ENCODE data around the gene ACOD1.

DNA sequence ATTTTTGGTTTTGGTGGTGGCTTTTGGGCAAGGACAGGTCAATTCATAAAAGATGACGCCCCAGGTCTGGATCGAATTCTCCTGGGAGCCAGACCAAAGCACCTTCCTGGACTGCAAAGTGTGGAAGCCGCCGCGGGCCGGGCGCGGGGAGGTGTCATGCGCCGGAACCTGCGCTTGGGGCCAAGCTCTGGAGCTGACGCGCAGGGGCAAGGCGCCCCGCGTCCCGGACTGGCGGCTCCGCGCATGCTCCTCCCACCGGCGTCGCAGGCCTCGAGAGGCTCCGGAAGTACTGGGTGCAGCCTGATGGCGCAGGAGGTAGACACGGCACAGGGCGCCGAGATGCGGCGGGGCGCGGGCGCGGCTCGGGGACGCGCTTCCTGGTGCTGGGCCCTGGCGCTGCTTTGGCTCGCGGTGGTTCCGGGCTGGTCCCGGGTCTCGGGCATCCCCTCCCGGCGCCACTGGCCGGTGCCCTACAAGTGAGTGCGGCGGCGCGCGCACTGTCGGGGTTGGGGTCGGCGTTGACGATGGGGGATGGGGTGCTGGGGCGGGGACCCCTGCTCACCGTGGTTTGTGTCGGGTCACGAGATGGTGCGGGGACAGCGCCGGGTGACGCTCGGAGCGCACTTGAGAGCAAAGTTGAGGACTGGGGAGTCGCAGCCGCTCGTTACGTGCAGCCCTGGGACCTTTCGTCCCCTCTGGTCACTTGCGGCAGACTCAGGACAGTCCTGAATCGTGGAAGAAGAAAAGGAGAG, 43.7 kb downstream of the ACOD1 start, which contains the start of gene CLN5:
- TF ChIP-seq, protein P1, sequence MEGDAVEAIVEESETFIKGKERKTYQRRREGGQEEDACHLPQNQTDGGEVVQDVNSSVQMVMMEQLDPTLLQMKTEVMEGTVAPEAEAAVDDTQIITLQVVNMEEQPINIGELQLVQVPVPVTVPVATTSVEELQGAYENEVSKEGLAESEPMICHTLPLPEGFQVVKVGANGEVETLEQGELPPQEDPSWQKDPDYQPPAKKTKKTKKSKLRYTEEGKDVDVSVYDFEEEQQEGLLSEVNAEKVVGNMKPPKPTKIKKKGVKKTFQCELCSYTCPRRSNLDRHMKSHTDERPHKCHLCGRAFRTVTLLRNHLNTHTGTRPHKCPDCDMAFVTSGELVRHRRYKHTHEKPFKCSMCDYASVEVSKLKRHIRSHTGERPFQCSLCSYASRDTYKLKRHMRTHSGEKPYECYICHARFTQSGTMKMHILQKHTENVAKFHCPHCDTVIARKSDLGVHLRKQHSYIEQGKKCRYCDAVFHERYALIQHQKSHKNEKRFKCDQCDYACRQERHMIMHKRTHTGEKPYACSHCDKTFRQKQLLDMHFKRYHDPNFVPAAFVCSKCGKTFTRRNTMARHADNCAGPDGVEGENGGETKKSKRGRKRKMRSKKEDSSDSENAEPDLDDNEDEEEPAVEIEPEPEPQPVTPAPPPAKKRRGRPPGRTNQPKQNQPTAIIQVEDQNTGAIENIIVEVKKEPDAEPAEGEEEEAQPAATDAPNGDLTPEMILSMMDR (optimal IDR thresholded peaks at IDR 0.05 in 1 of 3, IDR thresholded peaks at IDR 0.05 in 1 of 3, conservative IDR thresholded peaks at IDR 0.05 in 1 of 3; ENCODE audit: extremely low read depth in 1 of 3, insufficient read depth in 2 of 3, low read length in 3 of 3): no peak
- no peak for TF ChIP-seq EZH2 (IDR thresholded peaks at IDR 0.05; ENCODE audit: low read length)

Measured in keratinocyte (primary cell).